ENCODE measurements around the gene SPDYE4.

Gene SPDYE4

DNA sequence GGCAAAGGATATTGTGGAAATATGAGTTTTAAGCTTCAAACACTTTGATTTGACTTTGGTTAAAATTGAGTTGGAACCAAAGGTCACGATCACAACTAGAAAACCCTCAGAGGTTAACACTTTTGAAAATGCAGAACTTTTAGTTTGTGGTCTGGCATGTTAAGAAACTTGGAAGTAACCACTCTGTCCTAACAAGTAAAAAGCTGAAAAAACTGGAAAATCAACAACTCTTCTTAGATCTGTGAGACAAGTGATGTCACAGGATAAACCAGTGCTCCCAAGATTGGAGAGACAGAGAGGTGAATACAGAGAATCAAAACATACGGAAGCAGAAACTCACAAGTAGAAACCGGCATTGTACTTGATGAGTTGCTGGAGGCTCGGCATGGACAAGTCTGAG lies 23.4 kb upstream of the SPDYE4 start:
- no peak for DNase-seq (ENCODE audit: insufficient read length, low spot score)
- no peak for FAIRE-seq
- no peak for TF ChIP-seq CTCF (IDR thresholded peaks at IDR 0.05; ENCODE audit: insufficient read depth, missing control alignments)

- FAIRE-seq (no peak), DNase-seq (ENCODE audit: insufficient read length, low spot score) (no peak)
- TF ChIP-seq CTCF (IDR thresholded peaks at IDR 0.05; ENCODE audit: insufficient read depth, missing control alignments): no peak
Observed at GRCh38 chr17:8776881-8777280, 18.5 kb upstream of the SPDYE4 start.

DNA sequence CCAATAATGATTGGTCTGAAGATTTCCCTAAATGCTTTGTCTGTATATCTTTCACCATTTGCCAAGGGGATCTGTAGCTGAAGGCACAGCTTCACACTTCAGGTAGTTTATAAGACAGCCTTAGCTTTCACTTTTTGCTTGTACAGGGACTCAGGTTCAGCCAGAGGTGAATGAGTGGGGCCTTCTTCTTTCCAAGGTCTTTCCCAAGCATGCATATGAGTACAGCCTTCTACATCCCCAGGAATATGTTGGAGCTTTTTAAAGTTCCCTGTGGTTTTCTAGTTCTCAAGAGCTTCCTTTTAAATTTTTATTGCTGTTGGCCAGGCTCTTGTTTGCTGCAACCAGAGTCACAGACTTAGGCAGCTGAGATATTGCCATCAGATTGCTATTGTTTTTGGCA lies 17.9 kb upstream of the SPDYE4 start:
- FAIRE-seq (no peak), DNase-seq (ENCODE audit: insufficient read length, low spot score) (no peak)
- no peak for TF ChIP-seq CTCF (IDR thresholded peaks at IDR 0.05; ENCODE audit: insufficient read depth, missing control alignments)

DNA sequence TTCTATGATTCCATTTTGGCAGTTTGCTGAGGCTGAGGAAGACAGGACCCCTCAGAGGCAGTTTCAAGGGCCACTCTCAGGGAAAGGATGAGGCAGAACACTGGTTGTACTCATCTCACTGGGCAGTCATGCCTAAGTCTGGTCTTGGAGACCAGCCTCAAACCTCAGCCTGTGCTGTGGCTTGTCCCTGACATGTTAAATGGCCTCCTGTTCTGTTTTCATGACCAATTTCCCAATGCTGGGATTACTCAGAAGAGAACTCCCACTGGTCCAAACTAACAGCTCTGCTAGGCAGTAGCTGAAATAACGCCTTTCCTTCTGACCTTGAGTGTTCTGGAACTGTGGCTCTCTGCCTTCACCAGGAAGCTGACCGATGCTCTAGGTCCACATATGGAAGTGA lies 8.4 kb upstream of the SPDYE4 start:
- no peak for DNase-seq (ENCODE audit: insufficient read length, low spot score)
- no peak for FAIRE-seq
- TF ChIP-seq CTCF (IDR thresholded peaks at IDR 0.05; ENCODE audit: insufficient read depth, missing control alignments): no peak

GRCh38 chr17:8762012-8762411 lies 3.7 kb upstream of the SPDYE4 start:
- no peak for DNase-seq (ENCODE audit: insufficient read length, low spot score)
- TF ChIP-seq CTCF (IDR thresholded peaks at IDR 0.05; ENCODE audit: insufficient read depth, missing control alignments): no peak
- FAIRE-seq: no peak

DNA sequence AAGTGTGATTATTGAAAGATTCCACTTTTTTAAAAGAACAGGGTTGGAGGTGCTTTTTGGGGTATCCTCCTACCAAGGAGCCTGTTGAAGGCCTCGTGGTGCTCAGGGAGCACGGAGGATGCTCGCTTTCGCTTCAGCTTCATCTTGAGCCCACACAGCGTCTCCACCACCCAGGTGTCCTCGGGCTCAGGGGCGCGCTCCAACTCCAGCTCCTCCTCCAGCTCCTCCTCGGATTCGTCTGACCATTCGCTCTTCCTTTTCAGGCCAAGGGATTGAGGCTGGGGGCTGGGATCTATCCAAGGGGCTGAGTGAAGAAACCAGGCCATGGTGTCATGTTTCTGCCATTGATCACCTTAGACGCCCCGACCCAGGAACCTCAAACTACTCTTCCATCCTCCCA lies 1.2 kb downstream of the SPDYE4 start:
- FAIRE-seq: no peak
- DNase-seq (ENCODE audit: insufficient read length, low spot score): no peak
- no peak for TF ChIP-seq CTCF (IDR thresholded peaks at IDR 0.05; ENCODE audit: insufficient read depth, missing control alignments)

DNA sequence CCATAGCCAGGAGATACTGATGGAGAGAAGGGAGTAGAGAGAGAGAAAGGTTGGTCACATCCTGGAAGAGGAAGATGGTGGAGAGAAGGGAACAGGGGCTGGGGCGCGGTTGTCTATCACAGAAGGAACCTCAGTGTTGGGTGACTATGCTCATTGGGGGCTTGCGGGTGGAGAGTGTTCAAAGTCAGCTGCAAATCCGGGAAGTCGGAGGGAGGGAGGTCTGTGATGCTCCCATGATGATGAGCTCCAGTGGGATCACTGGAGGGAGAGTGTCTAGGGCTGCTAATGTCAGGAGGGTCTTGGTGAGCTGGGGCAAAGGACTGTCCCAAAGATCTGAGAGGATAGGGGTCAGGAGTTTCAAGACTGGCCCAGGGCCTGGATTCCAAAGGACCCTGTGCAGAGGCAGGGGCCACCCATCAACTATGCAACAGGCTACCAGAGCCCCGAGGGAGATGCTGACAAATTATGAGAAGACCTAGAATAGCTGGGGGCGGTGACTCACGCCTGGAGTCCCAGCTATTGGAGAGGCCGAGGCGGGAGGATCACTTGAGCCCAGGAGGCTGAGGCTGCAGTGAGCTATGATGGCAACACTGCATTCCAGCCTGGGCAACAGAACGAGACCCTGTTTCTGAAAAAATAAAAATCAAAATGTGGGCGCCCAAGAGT lies 2.6 kb downstream of the SPDYE4 start:
- FAIRE-seq (no peak), DNase-seq (ENCODE audit: insufficient read length, low spot score) (no peak)
- TF ChIP-seq CTCF (IDR thresholded peaks at IDR 0.05; ENCODE audit: insufficient read depth, missing control alignments): no peak
